GM23338 (cell line): ENCODE measurements around the gene SORL1-AS1.
A peak's percentile ranks its signal among the peaks of the same experiment; 100 is the strongest.

ENCODE experiments used
- ATAC-seq: fragments of 200-7000 bp; cut with Tn5 transposase; 3 replicates; pipeline ENCODE4 v1.9.1; 2020
- DNase-seq: peaks from one replicate; pipeline ENCODE4 v3.0.0-alpha.2; 2015; ENCODE audit warnings: low spot score
- H2AFZ ChIP-seq: fragments of 200-600 bp; sonication (generic); 2 replicates; pipeline ENCODE4 v1.8.0; 2016; ENCODE audit warnings: antibody characterized with exemption, mild to moderate bottlenecking, moderate library complexity
- H3F3A ChIP-seq: fragments of 200-600 bp; sonication (generic); replicated peaks from 2 replicates; pipeline ENCODE4 v1.8.0; 2017; ENCODE audit warnings: antibody characterized with exemption, mixed run types, low read depth
- H3K27ac ChIP-seq: fragments of 200-600 bp; sonication (generic); 2 replicates; pipeline ENCODE4 v1.6.1; 2016; ENCODE audit warnings: low read depth
- H3K27me3 ChIP-seq: fragments of 200-600 bp; sonication (generic); 2 replicates; pipeline ENCODE4 v1.8.0; 2016; ENCODE audit warnings: mild to moderate bottlenecking, mixed run types, moderate library complexity; ENCODE audit not compliant: insufficient read depth
- H3K36me3 ChIP-seq: fragments of 200-600 bp; sonication (generic); 2 replicates; pipeline ENCODE4 v1.8.0; 2016; ENCODE audit warnings: mild to moderate bottlenecking; ENCODE audit not compliant: insufficient read depth
- H3K4me1 ChIP-seq: fragments of 200-600 bp; sonication (generic); 2 replicates; pipeline ENCODE4 v1.8.0; 2016; ENCODE audit warnings: mild to moderate bottlenecking, moderate library complexity; ENCODE audit not compliant: insufficient read depth
- H3K4me2 ChIP-seq: fragments of 200-600 bp; sonication (generic); 2 replicates; pipeline ENCODE4 v1.7.1; 2017; ENCODE audit warnings: mixed run types
- H3K4me3 ChIP-seq: fragments of 200-600 bp; sonication (generic); 2 replicates; pipeline ENCODE4 v1.6.1; 2016; ENCODE audit warnings: mixed run types
- H3K79me2 ChIP-seq: fragments of 200-600 bp; sonication (generic); replicated peaks from 2 replicates; pipeline ENCODE4 v1.8.0; 2017; ENCODE audit warnings: mild to moderate bottlenecking; ENCODE audit not compliant: insufficient read depth
- H3K9me2 ChIP-seq: fragments of 200-600 bp; sonication (generic); 2 replicates; pipeline ENCODE4 v1.8.0; 2017; ENCODE audit not compliant: insufficient read depth
- H4K20me1 ChIP-seq: fragments of 200-600 bp; sonication (generic); replicated peaks from 2 replicates; pipeline ENCODE4 v1.8.0; 2017; ENCODE audit warnings: mild to moderate bottlenecking; ENCODE audit not compliant: insufficient read depth
- H3K27ac Mint-ChIP-seq: 2 replicates; pipeline ENCODE4 v1.8.0; 2020; ENCODE audit warnings: inconsistent platforms, mild to moderate bottlenecking, moderate library complexity, mixed read lengths
- H3K27me3 Mint-ChIP-seq: 3 replicates; pipeline ENCODE4 v1.8.0; 2022; ENCODE audit warnings: low read depth, mild to moderate bottlenecking, moderate library complexity, mixed read lengths, inconsistent platforms; ENCODE audit not compliant: insufficient read depth, poor library complexity
- H3K36me3 Mint-ChIP-seq: 3 replicates; pipeline ENCODE4 v1.8.0; 2021; ENCODE audit warnings: low read depth, mild to moderate bottlenecking, inconsistent platforms, moderate library complexity, mixed read lengths
- H3K4me1 Mint-ChIP-seq: 3 replicates; pipeline ENCODE4 v1.8.0; 2020; ENCODE audit warnings: mild to moderate bottlenecking, inconsistent platforms, mixed read lengths
- H3K4me3 Mint-ChIP-seq: 3 replicates; pipeline ENCODE4 v1.8.0; 2021; ENCODE audit warnings: moderate library complexity, mild to moderate bottlenecking, inconsistent platforms, mixed read lengths
- H3K9me3 Mint-ChIP-seq: 3 replicates; pipeline ENCODE4 v1.8.0; 2020; ENCODE audit warnings: moderate library complexity, mild to moderate bottlenecking, inconsistent platforms, mixed read lengths
- EZH2phosphoT487 ChIP-seq: fragments of 200-600 bp; sonication (generic); IDR thresholded peaks from one replicate; pipeline ENCODE4 v1.8.1; 2018; ENCODE audit warnings: antibody characterized with exemption; ENCODE audit not compliant: unreplicated experiment
- NANOG ChIP-seq: IDR thresholded peaks from 2 replicates; pipeline ENCODE4 v1.6.1; 2016; ENCODE audit warnings: antibody characterized with exemption, borderline replicate concordance
- POLR2AphosphoS5 ChIP-seq: IDR thresholded peaks from 2 replicates; pipeline ENCODE4 v1.6.1; 2016; ENCODE audit warnings: antibody characterized with exemption, low read depth
- REST ChIP-seq: IDR thresholded peaks from one replicate; pipeline ENCODE4 v1.6.1; 2018; ENCODE audit warnings: antibody characterized with exemption; ENCODE audit not compliant: unreplicated experiment
- STAT1 ChIP-seq: IDR thresholded peaks from one replicate; pipeline ENCODE4 v1.6.1; 2016; ENCODE audit warnings: antibody characterized with exemption; ENCODE audit not compliant: unreplicated experiment
- ZNF114 ChIP-seq: fragments of 250-450 bp; sonication (Bioruptor Pico); IDR thresholded peaks from 2 replicates; pipeline ENCODE4 v1.5.0; 2020; ENCODE audit warnings: mild to moderate bottlenecking, moderate library complexity
- ZNF331 ChIP-seq: fragments of 250-450 bp; sonication (Bioruptor Pico); IDR thresholded peaks from 2 replicates; pipeline ENCODE4 v1.5.0; 2020; ENCODE audit warnings: low read depth, mild to moderate bottlenecking, moderate library complexity
- TF ChIP-seq, protein P1 (sequence below): IDR thresholded peaks from 2 replicates; pipeline ENCODE4 v1.6.1; 2016; ENCODE audit warnings: antibody characterized with exemption

SORL1-AS1 gene

DNA sequence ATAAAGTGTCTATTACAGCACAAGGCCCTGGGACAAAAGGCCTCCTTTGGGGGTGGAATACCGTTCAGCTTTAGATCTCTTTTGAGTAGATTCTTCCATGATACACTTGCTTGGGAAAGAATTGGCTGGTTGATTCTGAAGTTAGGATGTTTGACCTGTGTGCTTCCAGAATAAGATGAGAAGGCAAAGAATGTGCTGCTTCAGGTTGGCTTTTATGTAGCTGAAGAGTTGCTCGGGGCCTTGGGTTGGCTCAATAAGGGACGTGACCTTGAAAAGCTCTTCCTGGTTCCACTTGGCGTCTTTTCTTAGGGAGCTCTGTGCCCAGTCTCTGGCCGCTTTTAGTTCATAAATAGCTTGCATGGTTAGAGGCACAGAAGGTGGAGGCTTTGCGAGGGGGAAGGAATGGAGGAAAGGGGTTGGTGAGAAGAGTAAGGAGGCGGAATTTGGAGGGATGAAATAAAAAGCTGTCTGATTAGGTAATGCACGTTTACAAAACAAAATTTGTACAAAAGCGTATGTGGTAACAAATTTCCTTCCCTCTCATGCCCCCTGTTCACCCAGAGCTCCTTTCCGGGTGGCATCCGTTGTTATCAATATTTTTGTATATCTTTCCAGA, 4.2 kb upstream of the SORL1-AS1 start:
- H3K27me3 ChIP-seq = no peaks in the 10 kb centered on the region
- no peak overlapping the region for H3K4me3 ChIP-seq
- Mint-ChIP-seq H3K27me3 (peaks cover 18% of the 10 kb centered on the region), H3K27ac (peak overlapping the region; percentile 64; the same call in 1 of the 2 replicates), H3K9me3 (no peaks in the 10 kb centered on the region; the same call in 2 of the 3 replicates), H3K4me3 (no peak overlapping the region), H3K36me3 (peaks cover 7% of the 10 kb centered on the region; the same call in 2 of the 3 replicates), H3K4me1 (peaks cover 84% of the 10 kb centered on the region)
- H3K79me2 ChIP-seq = peaks cover 97% of the 10 kb centered on the region
- H3K36me3 ChIP-seq = no peaks in the 10 kb centered on the region
- TF ChIP-seq, protein P1, sequence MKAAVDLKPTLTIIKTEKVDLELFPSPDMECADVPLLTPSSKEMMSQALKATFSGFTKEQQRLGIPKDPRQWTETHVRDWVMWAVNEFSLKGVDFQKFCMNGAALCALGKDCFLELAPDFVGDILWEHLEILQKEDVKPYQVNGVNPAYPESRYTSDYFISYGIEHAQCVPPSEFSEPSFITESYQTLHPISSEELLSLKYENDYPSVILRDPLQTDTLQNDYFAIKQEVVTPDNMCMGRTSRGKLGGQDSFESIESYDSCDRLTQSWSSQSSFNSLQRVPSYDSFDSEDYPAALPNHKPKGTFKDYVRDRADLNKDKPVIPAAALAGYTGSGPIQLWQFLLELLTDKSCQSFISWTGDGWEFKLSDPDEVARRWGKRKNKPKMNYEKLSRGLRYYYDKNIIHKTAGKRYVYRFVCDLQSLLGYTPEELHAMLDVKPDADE = no peak
- TF ChIP-seq ZNF331 (CRISPR knock-in tag) = no peak
- no peaks in the 10 kb centered on the region; the same call in 1 of the 2 replicates for H4K20me1 ChIP-seq
- peaks cover 85% of the 10 kb centered on the region for H3K4me1 ChIP-seq
- H3K27ac ChIP-seq = 0 out of 2 replicates have a peak overlapping the region, but pooled peaks have one; percentile 7
- ATAC-seq (no peak), DNase-seq (no peak)
- no peaks in the 10 kb centered on the region for H3K9me2 ChIP-seq
- H2AFZ ChIP-seq = no peak overlapping the region
- no peaks in the 10 kb centered on the region for H3F3A ChIP-seq
- H3K4me2 ChIP-seq = 0 out of 2 replicates have a peak overlapping the region, but pooled peaks have one; percentile 62

DNA sequence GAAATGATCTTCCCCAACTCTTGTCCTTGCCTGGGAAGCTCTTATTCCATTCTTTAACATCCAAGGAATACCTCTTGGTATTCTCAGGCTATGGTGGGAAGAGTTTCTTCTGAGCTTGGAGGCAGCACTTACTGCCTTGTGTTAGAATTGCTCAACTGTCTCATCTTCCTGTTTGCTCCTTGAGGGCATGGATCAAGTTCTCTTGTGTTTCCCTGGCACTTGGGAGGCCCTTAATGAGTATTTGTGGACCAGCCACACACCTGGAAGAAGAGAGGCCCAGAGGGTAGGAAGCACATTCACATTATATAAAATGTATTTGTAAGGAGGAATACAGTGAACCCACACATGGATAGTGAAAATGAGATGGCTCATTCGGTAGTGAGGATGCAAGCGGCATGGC, 3.4 kb upstream of the SORL1-AS1 start:
- H3K9me3 Mint-ChIP-seq = no peaks in the 10 kb centered on the region; the same call in 2 of the 3 replicates
- H3K4me1 ChIP-seq = peaks cover 83% of the 10 kb centered on the region
- no peak for TF ChIP-seq EZH2phosphoT487
- no peak for TF ChIP-seq STAT1
- TF ChIP-seq NANOG = no peak
- TF ChIP-seq ZNF331 (CRISPR knock-in tag) = no peak
- no peak for TF ChIP-seq POLR2AphosphoS5
- TF ChIP-seq, protein P1 = no peak
- no peak for TF ChIP-seq REST
- TF ChIP-seq ZNF114 (CRISPR knock-in tag) = no peak

More for the DNA sequence above, 3.4 kb upstream of the SORL1-AS1 start:
- Histone ChIP-seq H3K79me2 (peaks cover 90% of the 10 kb centered on the region), H3K4me2 (no peak overlapping the region), H3K9me2 (no peaks in the 10 kb centered on the region), H3K27me3 (no peaks in the 10 kb centered on the region), H2AFZ (no peak overlapping the region), H3K4me3 (no peak overlapping the region), H3K27ac (peak overlapping the region; percentile 39; the same call in 1 of the 2 replicates), H3K36me3 (no peaks in the 10 kb centered on the region), H4K20me1 (no peaks in the 10 kb centered on the region; the same call in 1 of the 2 replicates), H3F3A (0 out of 2 replicates have a peak, but pooled peaks cover 3% of the 10 kb centered on the region)
- Mint-ChIP-seq H3K36me3 (peaks cover 7% of the 10 kb centered on the region; the same call in 2 of the 3 replicates), H3K27me3 (peaks cover 16% of the 10 kb centered on the region), H3K4me1 (peaks cover 84% of the 10 kb centered on the region), H3K4me3 (no peak overlapping the region), H3K27ac (peak overlapping the region; percentile 13)
- no peak for DNase-seq
- ATAC-seq = no peak
